Smooth muscle cell (in vitro differentiated cells): ENCODE data around the gene ATXN10. TPM values are rescaled to one million over a fixed set of nuclear protein-coding genes. Genes with fewer than 3 reads are reported as not detected.
A peak's percentile ranks its signal among the peaks of the same experiment; 100 is the strongest.

Experiments used
- DNase-seq: peaks from one replicate; lab custom pipeline; 2025; ENCODE audit not compliant: unreplicated experiment; lab: John Stamatoyannopoulos, UW
- H2AFZ ChIP-seq: fragments of 200-600 bp; sonication (generic); 2 replicates; pipeline ENCODE4 v1.6.0; 2016; ENCODE audit warnings: antibody characterized with exemption, low read depth, mild to moderate bottlenecking
- H3F3A ChIP-seq: fragments of 200-600 bp; sonication (generic); 2 replicates; pipeline ENCODE4 v1.6.0; 2017; ENCODE audit warnings: antibody characterized with exemption, low read depth
- H3K27ac ChIP-seq: fragments of 200-600 bp; sonication (generic); 2 replicates; pipeline ENCODE4 v1.5.1; 2016; ENCODE audit warnings: low read depth, mild to moderate bottlenecking
- H3K27me3 ChIP-seq: fragments of 200-600 bp; sonication (generic); 2 replicates; pipeline ENCODE4 v1.6.1; 2016; ENCODE audit warnings: low read depth, mild to moderate bottlenecking
- H3K36me3 ChIP-seq: fragments of 200-600 bp; sonication (generic); 2 replicates; pipeline ENCODE4 v1.5.1; 2016; ENCODE audit warnings: low read depth
- H3K4me1 ChIP-seq: fragments of 200-600 bp; sonication (generic); 2 replicates; pipeline ENCODE4 v1.5.1; 2016; ENCODE audit warnings: low read depth
- H3K4me2 ChIP-seq: fragments of 200-600 bp; sonication (generic); 2 replicates; pipeline ENCODE4 v1.6.0; 2016; ENCODE audit warnings: mild to moderate bottlenecking
- H3K4me3 ChIP-seq: fragments of 200-600 bp; sonication (generic); 2 replicates; pipeline ENCODE4 v1.5.1; 2016; ENCODE audit warnings: mild to moderate bottlenecking
- H3K79me2 ChIP-seq: fragments of 200-600 bp; sonication (generic); 2 replicates; pipeline ENCODE4 v1.6.0; 2016; ENCODE audit warnings: low read depth, mild to moderate bottlenecking
- H3K9ac ChIP-seq: fragments of 200-600 bp; sonication (generic); 2 replicates; pipeline ENCODE4 v1.6.0; 2016; ENCODE audit warnings: low read depth
- H3K9me3 ChIP-seq: fragments of 200-600 bp; sonication (generic); replicated peaks from 2 replicates; pipeline ENCODE4 v1.5.1; 2016; ENCODE audit warnings: low read depth
- H4K20me1 ChIP-seq: fragments of 200-600 bp; sonication (generic); 2 replicates; pipeline ENCODE4 v1.6.0; 2016; ENCODE audit warnings: low read depth
- CTCF ChIP-seq: fragments of 200-600 bp; sonication (generic); IDR thresholded peaks from 2 replicates; pipeline ENCODE4 v1.5.1; 2017; ENCODE audit warnings: borderline replicate concordance, mild to moderate bottlenecking, antibody characterized with exemption; ENCODE audit not compliant: insufficient read depth, poor library complexity, severe bottlenecking
- WGBS: methylation state at CpG from one replicate; pipeline ENCODE4 v1.1.7; 2016; ENCODE audit warnings: low lambda C conversion rate; 5-methylcytosine and 5-hydroxymethylcytosine counted together
- polyA plus RNA-seq: library from polyadenylated mRNA; unstranded; fragments of >200 nt; fragmentation: Nextera tagmentation; extraction: Ambion mirVana; gene quantifications from 2 replicates; pipeline ENCODE4 v1.2.1, GENCODE V29; 2016
- total RNA-seq: library from RNA; depleted of rRNA; stranded (reverse); fragments of >200 nt; gene quantifications from 2 replicates; pipeline ENCODE4 v1.2.3, GENCODE V29; 2014

Gene ATXN10
- total and polyA plus RNA-seq, 2 experiments from 2014 or later: 117 to 131 TPM

DNA sequence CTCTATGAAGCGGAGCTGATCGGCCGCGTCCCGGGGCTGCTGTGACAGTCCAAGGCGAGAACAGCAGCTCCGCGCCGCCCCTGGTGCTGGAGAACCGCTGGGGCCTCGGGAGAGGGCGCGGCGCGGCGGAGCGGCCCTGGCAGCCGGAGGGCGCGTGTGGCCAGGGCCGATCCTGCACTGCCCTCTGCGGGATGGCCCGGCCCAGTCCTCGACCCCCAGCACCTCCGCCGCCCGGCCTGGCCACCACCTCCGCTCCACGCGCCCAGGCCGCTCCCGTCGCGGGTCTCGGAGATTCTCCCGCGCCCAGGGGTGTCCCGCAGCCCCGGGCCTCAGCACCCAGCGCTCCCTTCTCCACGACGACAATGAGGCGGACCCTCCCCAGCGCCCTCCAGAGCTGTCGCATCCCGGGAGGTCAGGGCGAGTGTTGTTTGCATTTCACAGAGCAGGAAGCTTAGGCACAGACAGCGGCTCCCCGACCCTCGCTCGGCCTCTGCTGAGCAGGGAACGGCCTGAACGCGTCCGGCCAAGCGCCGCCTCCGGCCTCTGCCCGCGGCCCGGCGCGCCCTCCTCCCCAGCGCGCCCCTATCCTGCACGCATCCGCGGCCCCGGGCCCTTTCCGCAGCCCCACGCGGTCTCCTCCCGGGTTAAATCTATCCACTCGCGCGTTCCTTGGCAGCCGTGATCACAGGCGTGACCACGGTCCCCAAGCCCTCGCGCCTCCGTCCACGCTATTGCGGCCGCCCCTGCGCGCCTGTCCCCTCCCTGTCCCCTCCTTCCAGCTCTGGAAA lies 195.7 kb downstream of the ATXN10 start:
- Histone ChIP-seq H4K20me1 (peaks cover 25% of the 10 kb centered on the region), H3K27me3 (peaks cover 59% of the 10 kb centered on the region), H3K4me1 (peaks cover 19% of the 10 kb centered on the region), H3K9me3 (no peaks in the 10 kb centered on the region), H3K4me3 (peak overlapping the region; percentile 46), H2AFZ (no peak overlapping the region), H3K9ac (no peak overlapping the region), H3F3A (no peaks in the 10 kb centered on the region), H3K36me3 (no peaks in the 10 kb centered on the region), H3K4me2 (peak overlapping the region; percentile 95), H3K27ac (no peak overlapping the region), H3K79me2 (no peaks in the 10 kb centered on the region)
- 7% methylated on average over 58 of the region's 87 CpGs for WGBS
- DNase-seq: no peak
- TF ChIP-seq CTCF: peak; percentile 27

DNA sequence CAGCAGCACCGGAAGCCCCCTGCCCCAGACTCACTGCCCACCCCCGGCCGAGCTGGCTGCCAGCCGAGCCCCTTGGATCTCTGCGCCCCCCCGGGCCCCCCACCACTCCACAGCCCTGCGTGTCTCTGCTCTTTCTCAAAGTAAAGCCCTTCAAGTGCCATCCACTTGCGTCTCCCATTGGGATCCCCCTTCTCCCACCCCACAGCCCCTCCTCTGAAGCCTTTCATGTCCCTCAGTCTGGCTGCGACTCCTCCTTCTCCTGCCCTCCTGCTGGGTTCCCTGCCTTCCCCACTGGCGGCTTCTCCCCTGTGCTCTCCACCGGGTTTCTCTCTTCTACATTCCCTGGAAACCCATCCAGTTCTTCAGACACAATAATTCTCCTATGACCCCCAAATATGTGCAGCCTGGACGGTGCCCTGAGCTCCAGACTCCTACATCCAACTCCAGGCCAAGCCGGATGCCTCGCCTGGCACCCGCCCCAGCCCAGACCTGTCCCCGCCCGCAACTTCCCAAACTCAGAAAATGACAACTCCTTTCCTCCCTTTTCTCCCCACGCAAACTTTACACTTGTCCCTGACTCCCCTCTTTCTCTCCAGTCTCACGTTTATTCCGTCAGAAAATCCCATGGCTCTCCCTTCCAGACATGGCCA lies 196.4 kb downstream of the ATXN10 start:
- H3K9me3 ChIP-seq: no peaks in the 10 kb centered on the region
- no peaks in the 10 kb centered on the region for H3K79me2 ChIP-seq
- TF ChIP-seq CTCF: no peak
- H3K36me3 ChIP-seq: no peaks in the 10 kb centered on the region
- peaks cover 19% of the 10 kb centered on the region for H3K4me1 ChIP-seq
- H2AFZ ChIP-seq: no peak overlapping the region
- peaks cover 25% of the 10 kb centered on the region for H4K20me1 ChIP-seq
- H3K27ac ChIP-seq: no peak overlapping the region
- H3K4me3 ChIP-seq: no peak overlapping the region
- no peak for DNase-seq
- peak overlapping the region; percentile 95 for H3K4me2 ChIP-seq
- WGBS: 47% methylated on average over 13 of the region's 20 CpGs
- peaks cover 59% of the 10 kb centered on the region for H3K27me3 ChIP-seq
- no peak overlapping the region for H3K9ac ChIP-seq
- H3F3A ChIP-seq: no peaks in the 10 kb centered on the region

GRCh38 chr22:45868571-45869339 lies 197.1 kb downstream of the ATXN10 start:
- Histone ChIP-seq H3K36me3 (no peaks in the 10 kb centered on the region), H3K27me3 (peaks cover 59% of the 10 kb centered on the region), H3K27ac (no peak overlapping the region), H2AFZ (no peak overlapping the region), H3K4me2 (no peak overlapping the region), H3K4me3 (no peak overlapping the region), H4K20me1 (peaks cover 25% of the 10 kb centered on the region), H3K9ac (no peak overlapping the region), H3K79me2 (no peaks in the 10 kb centered on the region), H3F3A (no peaks in the 10 kb centered on the region), H3K9me3 (no peaks in the 10 kb centered on the region), H3K4me1 (peaks cover 19% of the 10 kb centered on the region)
- no peak for TF ChIP-seq CTCF
- WGBS: 91% methylated on average over 18 of the region's 18 CpGs
- no peak for DNase-seq
